Neutrophil (primary cell): ENCODE data around the gene CSF1R.

Source experiments
- H3K27ac ChIP-seq: fragments of 200-600 bp; sonication (generic); 2 replicates; pipeline ENCODE4 v1.5.1; 2016; ENCODE audit warnings: mild to moderate bottlenecking, moderate library complexity
- H3K27me3 ChIP-seq: fragments of 200-600 bp; sonication (generic); 2 replicates; pipeline ENCODE4 v1.6.0; 2016; ENCODE audit warnings: mild to moderate bottlenecking
- H3K36me3 ChIP-seq: fragments of 200-600 bp; sonication (generic); 2 replicates; pipeline ENCODE4 v1.5.1; 2017
- H3K4me1 ChIP-seq, 2 experiments: fragments of 200-600 bp in 1 of 2; sonication (generic) in 1 of 2; 1 replicate in 1 of 2; 2 replicates in 1 of 2; pipeline versions ENCODE4 v1.5.1 to v1.6.1; 2013 to 2016; ENCODE audit warnings: low read depth in 1 of 2, low read length in 1 of 2, mild to moderate bottlenecking in 1 of 2, moderate library complexity in 1 of 2; ENCODE audit not compliant: control insufficient read depth in 1 of 2, insufficient read depth in 1 of 2
- H3K4me3 ChIP-seq, 2 experiments: fragments of 200-600 bp in 1 of 2; sonication (generic) in 1 of 2; 1 replicate in 1 of 2; 2 replicates in 1 of 2; pipeline ENCODE4 v1.5.1; 2013 to 2016; ENCODE audit warnings: low read depth in 1 of 2, low read length in 1 of 2, mild to moderate bottlenecking in 1 of 2, moderate library complexity in 1 of 2
- H3K9me3 ChIP-seq: fragments of 200-600 bp; sonication (generic); 2 replicates; pipeline ENCODE4 v1.5.1; 2016
- CTCF ChIP-seq: fragments of 200-600 bp; sonication (generic); IDR thresholded peaks from 2 replicates; pipeline ENCODE4 v1.5.1; 2016; ENCODE audit warnings: antibody characterized with exemption

The CSF1R gene

GRCh38 chr5:150109921-150110320, 23.6 kb upstream of the CSF1R start:
- no peak overlapping the region for H3K4me3 ChIP-seq
- no peaks in the 10 kb centered on the region for H3K27me3 ChIP-seq
- H3K4me1 ChIP-seq, result peaks cover 0 to 8% of the 10 kb centered on the region in 2 experiments
- H3K27ac ChIP-seq, result no peak overlapping the region
- no peak for TF ChIP-seq CTCF
- H3K9me3 ChIP-seq, result no peaks in the 10 kb centered on the region
- no peaks in the 10 kb centered on the region for H3K36me3 ChIP-seq

GRCh38 chr5:150108711-150109514, 22.6 kb upstream of the CSF1R start:
- H3K27me3 ChIP-seq, result no peaks in the 10 kb centered on the region
- no peaks in the 10 kb centered on the region for H3K36me3 ChIP-seq
- no peak overlapping the region for H3K4me3 ChIP-seq
- peaks cover 0 to 8% of the 10 kb centered on the region in 2 experiments for H3K4me1 ChIP-seq
- no peaks in the 10 kb centered on the region for H3K9me3 ChIP-seq
- no peak for TF ChIP-seq CTCF
- H3K27ac ChIP-seq, result no peak overlapping the region

- no peak for TF ChIP-seq CTCF
- Histone ChIP-seq H3K4me1 (peaks cover 0 to 8% of the 10 kb centered on the region in 2 experiments), H3K27ac (no peak overlapping the region), H3K9me3 (no peaks in the 10 kb centered on the region), H3K4me3 (no peak overlapping the region), H3K36me3 (no peaks in the 10 kb centered on the region), H3K27me3 (no peaks in the 10 kb centered on the region)
Observed at GRCh38 chr5:150107909-150108447, 21.6 kb upstream of the CSF1R start.

- H3K27ac ChIP-seq, result no peak overlapping the region
- no peaks in the 10 kb centered on the region for H3K27me3 ChIP-seq
- peaks cover 0 to 8% of the 10 kb centered on the region in 2 experiments for H3K4me1 ChIP-seq
- no peak overlapping the region for H3K4me3 ChIP-seq
- no peak for TF ChIP-seq CTCF
- H3K9me3 ChIP-seq, result no peaks in the 10 kb centered on the region
- H3K36me3 ChIP-seq, result no peaks in the 10 kb centered on the region
Observed at GRCh38 chr5:150106674-150107426, 20.5 kb upstream of the CSF1R start.

- peaks cover 0 to 8% of the 10 kb centered on the region in 2 experiments for H3K4me1 ChIP-seq
- H3K36me3 ChIP-seq, result no peaks in the 10 kb centered on the region
- H3K9me3 ChIP-seq, result no peaks in the 10 kb centered on the region
- no peaks in the 10 kb centered on the region for H3K27me3 ChIP-seq
- no peak for TF ChIP-seq CTCF
- H3K27ac ChIP-seq, result no peak overlapping the region
- no peak overlapping the region for H3K4me3 ChIP-seq
Observed at GRCh38 chr5:150105928-150106615, 19.7 kb upstream of the CSF1R start.
